Epithelial cell of esophagus (primary cell): ENCODE data around the gene CXCL6.

ENCODE experiments used
- DNase-seq: peaks from one replicate; pipeline ENCODE4 v3.0.0; 2010; ENCODE audit warnings: low read depth
- H3K4me3 ChIP-seq: 2 replicates; pipeline ENCODE4 v1.5.1; 2011; ENCODE audit warnings: mild to moderate bottlenecking, low read length, control low read depth
- TF ChIP-seq, protein P1 (sequence below): IDR thresholded peaks from 2 replicates; pipeline ENCODE4 v1.5.1; 2011; ENCODE audit warnings: low read depth, mild to moderate bottlenecking, low read length, control low read depth, inconsistent platforms; ENCODE audit not compliant: insufficient read depth; ENCODE audit errors: missing control alignments

The CXCL6 gene

DNA sequence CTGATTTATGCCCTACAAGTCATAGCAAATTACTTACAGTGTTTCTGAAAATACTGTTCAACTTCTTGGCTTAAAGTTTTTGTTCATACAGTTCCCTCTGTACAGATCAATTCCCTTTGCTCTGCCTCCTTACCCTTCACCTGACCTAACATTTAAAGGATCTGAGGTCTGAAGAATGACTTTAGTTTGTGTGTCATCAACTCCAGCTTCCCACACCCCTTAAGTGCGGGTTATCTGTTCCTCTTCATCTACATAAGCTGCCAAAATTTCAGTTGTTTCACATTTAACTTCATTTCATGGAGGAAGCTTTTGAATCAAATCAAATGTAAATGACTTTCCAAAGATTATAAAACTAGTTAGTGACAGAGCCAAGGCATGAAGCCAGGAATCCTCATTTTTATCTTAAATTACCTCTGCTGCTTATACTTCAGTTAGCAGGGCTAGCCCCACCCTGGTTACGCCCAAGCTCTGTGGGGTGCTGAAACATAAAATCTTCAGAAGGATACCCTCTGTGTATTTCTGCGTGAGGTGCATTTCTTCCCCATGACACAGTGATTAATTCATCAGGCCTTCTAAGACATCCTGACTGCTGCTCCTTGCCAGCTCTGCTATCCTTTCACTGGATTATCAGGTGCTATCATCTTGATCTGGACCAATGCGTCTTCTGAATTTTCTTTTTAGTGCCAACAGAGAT is 49.2 kb downstream of the CXCL6 start:
- TF ChIP-seq, protein P1, sequence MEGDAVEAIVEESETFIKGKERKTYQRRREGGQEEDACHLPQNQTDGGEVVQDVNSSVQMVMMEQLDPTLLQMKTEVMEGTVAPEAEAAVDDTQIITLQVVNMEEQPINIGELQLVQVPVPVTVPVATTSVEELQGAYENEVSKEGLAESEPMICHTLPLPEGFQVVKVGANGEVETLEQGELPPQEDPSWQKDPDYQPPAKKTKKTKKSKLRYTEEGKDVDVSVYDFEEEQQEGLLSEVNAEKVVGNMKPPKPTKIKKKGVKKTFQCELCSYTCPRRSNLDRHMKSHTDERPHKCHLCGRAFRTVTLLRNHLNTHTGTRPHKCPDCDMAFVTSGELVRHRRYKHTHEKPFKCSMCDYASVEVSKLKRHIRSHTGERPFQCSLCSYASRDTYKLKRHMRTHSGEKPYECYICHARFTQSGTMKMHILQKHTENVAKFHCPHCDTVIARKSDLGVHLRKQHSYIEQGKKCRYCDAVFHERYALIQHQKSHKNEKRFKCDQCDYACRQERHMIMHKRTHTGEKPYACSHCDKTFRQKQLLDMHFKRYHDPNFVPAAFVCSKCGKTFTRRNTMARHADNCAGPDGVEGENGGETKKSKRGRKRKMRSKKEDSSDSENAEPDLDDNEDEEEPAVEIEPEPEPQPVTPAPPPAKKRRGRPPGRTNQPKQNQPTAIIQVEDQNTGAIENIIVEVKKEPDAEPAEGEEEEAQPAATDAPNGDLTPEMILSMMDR, result no peak
- DNase-seq, result no peak
- H3K4me3 ChIP-seq, result no peak overlapping the region
